ENCODE measurements around the gene GLIS1. TPM values are rescaled to one million over a fixed set of nuclear protein-coding genes. Genes with fewer than 3 reads are reported as not detected.

The GLIS1 gene
- total RNA-seq, 2 donors from 2014 or later: not detected

DNA sequence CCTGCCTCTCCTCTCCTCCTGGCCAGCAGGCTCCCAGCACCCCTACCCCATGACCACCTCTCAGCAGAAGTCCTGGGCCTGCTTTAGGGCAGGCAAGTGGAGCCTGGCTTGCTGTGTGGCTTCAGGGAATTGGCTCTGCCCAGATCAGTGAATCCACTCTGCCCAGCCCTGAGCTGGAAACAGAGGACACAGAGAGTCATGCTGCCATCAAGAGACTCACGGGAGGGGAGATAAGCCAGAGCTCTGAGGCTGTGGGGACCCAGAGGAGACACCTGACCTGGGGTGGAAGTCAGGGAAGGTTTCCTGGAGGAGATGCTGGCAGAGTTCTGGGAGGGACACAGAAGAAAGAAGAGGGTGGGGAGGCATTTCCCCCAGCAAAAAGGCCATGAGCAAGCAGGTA lies 54.2 kb downstream of the GLIS1 start:
- Mint-ChIP-seq H3K27me3 (ENCODE audit: low read depth) (peaks cover 20% of the 10 kb centered on the region), H3K9me3 (no peaks in the 10 kb centered on the region), H3K4me3 (no peak overlapping the region), H3K36me3 (ENCODE audit: insufficient read depth in 2 of 2) (no peaks in the 10 kb centered on the region), H3K27ac (no peak overlapping the region), H3K4me1 (ENCODE audit: low read depth) (peaks cover 7% of the 10 kb centered on the region)
- DNase-seq (no peak), ATAC-seq (replicated peaks in 1 of 2) (no peak)

DNA sequence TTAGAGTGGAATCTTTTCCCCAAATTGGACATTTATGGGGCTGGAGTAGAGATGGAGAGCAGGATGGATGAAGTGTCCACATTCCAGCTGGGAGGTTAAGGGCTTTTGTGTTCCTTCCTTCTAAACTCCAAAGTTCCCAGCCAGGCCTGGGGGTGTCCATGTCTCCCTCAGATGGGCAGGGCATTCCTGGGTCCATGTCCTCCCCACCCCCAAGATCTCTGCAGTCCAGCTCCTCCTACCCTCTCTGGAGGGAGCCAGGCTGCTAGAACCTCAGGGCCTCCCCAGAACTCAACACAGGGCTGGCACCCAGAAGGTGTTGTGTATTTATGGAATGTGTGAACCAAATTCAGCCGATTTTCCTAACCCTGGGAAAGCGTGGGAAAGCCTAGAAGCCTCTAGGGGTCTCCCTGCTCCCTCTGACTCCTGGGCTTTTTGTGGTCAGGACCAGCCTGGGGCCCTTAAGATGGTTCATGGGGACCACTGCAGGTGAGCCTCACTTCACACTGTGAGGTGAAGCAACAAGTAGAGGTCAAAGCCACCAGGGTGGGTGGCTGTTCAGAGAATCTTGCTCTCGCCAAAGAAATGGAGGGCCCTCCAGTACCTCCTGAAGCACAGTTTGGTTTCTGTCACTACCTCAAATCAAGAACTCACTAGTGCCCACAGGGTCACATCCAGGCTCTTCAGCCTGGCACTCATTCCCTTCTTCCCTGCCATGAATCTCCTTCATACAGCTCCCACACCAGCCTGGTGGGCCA lies 54.8 kb downstream of the GLIS1 start:
- Mint-ChIP-seq H3K27me3 (ENCODE audit: low read depth) (peaks cover 20% of the 10 kb centered on the region), H3K9me3 (no peaks in the 10 kb centered on the region), H3K27ac (no peak overlapping the region), H3K4me1 (ENCODE audit: low read depth) (peaks cover 7% of the 10 kb centered on the region), H3K4me3 (no peak overlapping the region), H3K36me3 (ENCODE audit: insufficient read depth in 2 of 2) (no peaks in the 10 kb centered on the region)
- DNase-seq (no peak), ATAC-seq (replicated peaks in 1 of 2) (no peak)

DNA sequence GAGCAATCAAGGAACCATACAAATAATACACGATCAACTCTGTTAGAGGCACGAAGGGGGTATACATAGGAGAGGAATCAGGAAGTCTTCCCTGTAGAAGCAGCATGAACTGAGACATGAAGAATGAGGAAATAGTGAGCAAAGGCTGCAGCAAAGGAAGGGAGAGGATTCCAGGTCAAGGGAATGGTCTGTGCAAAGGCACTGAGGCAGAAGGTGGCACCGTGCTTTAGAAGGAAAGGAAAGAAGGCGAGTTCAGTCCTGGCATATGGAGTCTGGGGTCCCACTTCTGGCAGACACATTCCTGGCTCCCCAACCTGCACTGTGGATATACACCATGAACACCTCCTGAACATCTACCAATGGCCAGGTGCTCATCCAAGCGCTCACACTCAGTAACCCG lies 56.1 kb downstream of the GLIS1 start:
- peaks cover 20% of the 10 kb centered on the region for H3K27me3 Mint-ChIP-seq (ENCODE audit: low read depth)
- no peak for DNase-seq
- no peak for ATAC-seq (replicated peaks in 1 of 2)
- no peaks in the 10 kb centered on the region for H3K9me3 Mint-ChIP-seq
- H3K27ac Mint-ChIP-seq: no peak overlapping the region
- peaks cover 7% of the 10 kb centered on the region for H3K4me1 Mint-ChIP-seq (ENCODE audit: low read depth)
- H3K36me3 Mint-ChIP-seq (ENCODE audit: insufficient read depth in 2 of 2): no peaks in the 10 kb centered on the region
- H3K4me3 Mint-ChIP-seq: no peak overlapping the region

DNA sequence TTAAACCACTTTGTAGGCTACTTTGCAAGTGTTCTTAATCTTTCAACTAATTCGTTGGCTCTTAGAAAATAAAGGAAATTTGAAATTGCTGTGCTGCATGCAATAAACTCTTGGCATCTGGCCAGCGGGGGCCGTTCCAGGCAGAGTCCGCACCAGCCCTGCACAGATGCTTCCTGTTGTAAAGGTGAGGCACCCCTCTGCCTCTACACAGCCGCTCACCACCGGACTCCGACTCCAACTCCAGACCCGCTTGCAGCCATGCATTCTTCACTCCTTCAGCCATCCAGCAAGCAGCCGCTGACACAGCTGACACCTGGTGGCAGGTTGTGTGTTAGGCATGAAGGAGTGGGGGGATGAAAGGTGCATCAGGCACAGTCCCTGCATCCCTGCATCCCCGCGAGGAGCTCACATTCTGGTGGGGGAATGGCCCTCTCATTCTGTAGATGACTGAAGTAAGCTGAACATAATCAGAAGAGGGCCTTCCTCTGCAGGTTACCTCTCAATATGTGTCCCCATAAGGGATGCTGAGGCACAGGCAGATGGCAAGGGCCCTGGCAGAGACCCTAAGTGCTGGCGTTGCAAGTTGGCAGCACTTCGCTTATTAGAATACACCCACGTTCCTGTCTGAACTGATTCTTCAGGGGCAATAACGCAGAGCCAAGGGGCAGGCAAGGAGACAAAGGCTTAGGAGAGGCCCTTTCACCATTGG lies 56.8 kb downstream of the GLIS1 start:
- Mint-ChIP-seq H3K4me1 (ENCODE audit: low read depth) (peaks cover 7% of the 10 kb centered on the region), H3K27ac (no peak overlapping the region), H3K27me3 (ENCODE audit: low read depth) (peaks cover 20% of the 10 kb centered on the region), H3K36me3 (ENCODE audit: insufficient read depth in 2 of 2) (no peaks in the 10 kb centered on the region), H3K4me3 (peak overlapping the region in 1 of 2 donors; percentile 27), H3K9me3 (no peaks in the 10 kb centered on the region)
- peak; percentile 33 to 54 for DNase-seq
- ATAC-seq (replicated peaks in 1 of 2): peak; percentile 62 to 66

DNA sequence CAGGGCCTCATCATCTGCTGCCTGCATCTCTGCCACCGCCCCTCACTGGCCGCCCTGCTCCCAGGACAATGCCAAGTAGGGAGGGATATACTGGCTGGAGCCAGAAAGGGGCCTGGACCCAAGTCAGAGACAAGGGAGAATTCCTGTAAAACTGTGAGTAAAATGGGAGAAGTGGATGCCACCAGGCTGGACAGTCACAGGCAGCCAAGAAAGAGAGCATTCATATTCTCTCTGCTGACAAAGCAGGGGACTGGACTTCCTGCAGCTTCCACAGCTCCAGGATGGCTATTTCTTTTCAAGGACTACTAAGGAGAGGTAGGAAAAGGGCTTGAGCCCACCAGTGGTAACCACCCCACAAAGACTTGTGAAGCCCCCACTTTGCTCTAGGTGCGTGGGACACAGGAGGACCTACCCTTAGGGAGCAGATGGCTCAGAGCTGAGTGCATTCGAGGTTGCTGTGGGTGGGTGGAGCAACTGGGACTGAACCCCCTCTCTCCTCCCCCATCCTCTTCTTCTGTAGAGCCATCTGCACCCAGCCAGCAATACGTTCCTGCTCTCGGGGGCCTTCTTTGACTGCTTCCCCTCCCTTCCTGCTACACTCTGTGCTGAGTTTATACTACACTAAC lies 57.5 kb downstream of the GLIS1 start:
- ATAC-seq (replicated peaks in 1 of 2): no peak
- peak overlapping the region in 1 of 2 donors; percentile 27 for H3K4me3 Mint-ChIP-seq
- peaks cover 7% of the 10 kb centered on the region for H3K4me1 Mint-ChIP-seq (ENCODE audit: low read depth)
- H3K27me3 Mint-ChIP-seq (ENCODE audit: low read depth): peaks cover 19% of the 10 kb centered on the region
- H3K36me3 Mint-ChIP-seq (ENCODE audit: insufficient read depth in 2 of 2): no peaks in the 10 kb centered on the region
- no peak overlapping the region for H3K27ac Mint-ChIP-seq
- no peaks in the 10 kb centered on the region for H3K9me3 Mint-ChIP-seq
- DNase-seq: no peak

DNA sequence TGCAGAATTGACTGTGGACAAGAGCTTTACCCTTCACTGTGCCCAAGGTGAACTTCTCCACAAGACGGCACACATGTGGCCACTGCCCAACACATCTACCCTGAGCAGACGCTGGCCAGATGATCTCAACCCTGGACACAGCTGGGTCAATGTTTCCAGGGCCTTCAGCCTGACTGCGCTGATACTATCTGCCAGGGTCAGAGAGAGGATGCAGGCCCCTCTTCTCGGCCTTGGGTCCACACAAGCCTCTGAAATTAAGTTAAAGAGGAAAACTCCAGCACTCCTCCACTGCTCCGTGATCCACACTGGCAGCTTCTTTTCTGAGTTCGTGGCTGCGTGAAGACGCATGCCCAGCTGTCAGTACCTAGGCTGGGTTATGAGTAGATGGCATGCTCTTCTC lies 58.1 kb downstream of the GLIS1 start:
- no peak overlapping the region for H3K4me3 Mint-ChIP-seq
- no peak overlapping the region for H3K27ac Mint-ChIP-seq
- H3K4me1 Mint-ChIP-seq (ENCODE audit: low read depth): peaks cover 7% of the 10 kb centered on the region
- ATAC-seq (replicated peaks in 1 of 2) (no peak), DNase-seq (no peak)
- no peaks in the 10 kb centered on the region for H3K9me3 Mint-ChIP-seq
- H3K36me3 Mint-ChIP-seq (ENCODE audit: insufficient read depth in 2 of 2): no peaks in the 10 kb centered on the region
- peaks cover 13% of the 10 kb centered on the region for H3K27me3 Mint-ChIP-seq (ENCODE audit: low read depth)

DNA sequence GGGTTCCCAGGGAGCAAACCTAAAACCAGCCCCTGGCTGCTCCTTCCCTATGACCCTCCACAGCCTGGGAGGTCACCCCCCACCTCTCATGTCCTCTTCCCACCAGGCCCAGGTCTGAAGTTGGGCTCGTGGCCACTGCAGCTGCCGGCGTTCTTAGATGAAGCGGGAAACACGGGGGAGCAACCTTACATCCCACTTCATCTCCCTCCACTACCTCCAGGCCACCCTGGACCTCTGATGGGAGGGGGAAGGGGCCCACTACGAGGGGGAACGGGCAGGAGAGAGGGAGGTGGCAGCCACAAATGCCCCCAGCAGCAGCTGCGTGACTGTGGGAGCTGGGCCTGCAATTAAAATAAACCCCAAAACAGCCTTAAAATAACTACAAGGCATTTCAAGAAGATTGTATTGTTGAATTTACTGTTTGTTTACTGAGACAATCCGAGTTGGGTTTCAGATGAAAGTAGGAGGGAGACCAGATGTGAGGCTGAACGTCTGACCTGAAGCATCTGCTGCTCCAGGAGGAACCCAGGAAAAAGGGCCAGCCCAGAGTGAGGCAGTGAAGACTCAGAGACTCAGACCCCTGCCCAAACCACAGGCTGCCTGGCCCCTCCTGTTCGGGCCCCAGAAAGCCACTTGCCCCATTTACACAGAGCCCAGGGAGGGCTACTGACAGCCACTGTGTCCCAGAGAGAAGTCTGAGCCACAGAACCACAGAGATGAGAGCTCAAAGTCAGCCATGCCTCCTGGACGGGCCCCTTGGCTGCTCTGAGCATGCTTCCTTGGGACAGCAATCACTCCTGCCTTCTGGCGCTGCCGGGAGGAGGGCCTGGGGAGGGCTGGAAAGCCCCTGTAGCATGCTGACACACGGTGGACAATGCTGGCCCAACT lies 59.8 kb downstream of the GLIS1 start:
- H3K36me3 Mint-ChIP-seq (ENCODE audit: insufficient read depth in 2 of 2): no peaks in the 10 kb centered on the region

DNA sequence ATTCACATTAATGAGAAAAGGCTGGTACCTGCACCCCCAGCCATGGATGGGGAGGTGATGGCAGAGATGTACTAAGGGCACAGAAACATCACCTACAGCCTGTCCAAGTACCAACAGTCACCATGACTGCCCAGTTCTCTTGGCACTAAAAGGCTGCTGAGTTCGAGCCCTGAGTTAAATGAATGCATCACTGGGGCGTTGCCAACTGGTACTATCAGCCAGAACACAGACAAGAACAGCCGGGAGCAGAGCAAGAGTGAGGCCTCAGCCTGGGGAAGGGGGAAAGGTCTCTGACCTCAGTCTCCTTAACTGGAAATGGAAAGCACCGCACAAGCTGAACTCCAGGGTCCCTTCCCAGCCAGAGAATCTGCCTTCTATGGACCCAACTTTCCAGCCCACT lies 60.5 kb downstream of the GLIS1 start:
- peaks cover 7% of the 10 kb centered on the region for H3K4me1 Mint-ChIP-seq (ENCODE audit: low read depth)
- H3K36me3 Mint-ChIP-seq (ENCODE audit: insufficient read depth in 2 of 2): no peaks in the 10 kb centered on the region
- no peaks in the 10 kb centered on the region for H3K9me3 Mint-ChIP-seq
- H3K27ac Mint-ChIP-seq: no peak overlapping the region
- peaks cover 6% of the 10 kb centered on the region for H3K27me3 Mint-ChIP-seq (ENCODE audit: low read depth)
- DNase-seq (no peak), ATAC-seq (replicated peaks in 1 of 2) (no peak)
- no peak overlapping the region for H3K4me3 Mint-ChIP-seq

More for the DNA sequence above, 59.8 kb downstream of the GLIS1 start:
- H3K4me3 Mint-ChIP-seq: no peak overlapping the region
- no peak overlapping the region for H3K27ac Mint-ChIP-seq
- no peaks in the 10 kb centered on the region for H3K9me3 Mint-ChIP-seq
- H3K27me3 Mint-ChIP-seq (ENCODE audit: low read depth): peaks cover 6% of the 10 kb centered on the region
- peaks cover 7% of the 10 kb centered on the region for H3K4me1 Mint-ChIP-seq (ENCODE audit: low read depth)
- DNase-seq: no peak
- ATAC-seq (replicated peaks in 1 of 2): no peak

DNA sequence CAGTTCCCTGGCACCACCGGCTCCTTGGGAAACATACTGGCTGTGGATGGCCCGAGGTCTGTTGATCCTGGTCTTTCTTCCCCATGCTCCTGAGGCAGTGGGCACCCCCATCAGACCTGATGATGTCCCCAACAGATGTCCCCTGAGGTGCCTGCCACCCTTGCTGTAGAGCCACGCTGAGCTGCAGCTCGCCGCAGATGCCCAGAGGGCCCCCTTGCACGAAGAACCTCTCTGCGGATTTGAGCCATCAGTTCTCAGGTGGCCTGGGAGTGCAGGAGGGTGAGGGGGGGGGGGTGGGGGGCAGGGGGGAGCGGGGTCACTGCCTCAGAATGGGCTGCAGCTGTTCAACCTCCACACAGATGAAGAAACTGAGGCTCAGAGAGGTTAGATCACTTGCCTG lies 60.9 kb downstream of the GLIS1 start:
- no peak for DNase-seq

DNA sequence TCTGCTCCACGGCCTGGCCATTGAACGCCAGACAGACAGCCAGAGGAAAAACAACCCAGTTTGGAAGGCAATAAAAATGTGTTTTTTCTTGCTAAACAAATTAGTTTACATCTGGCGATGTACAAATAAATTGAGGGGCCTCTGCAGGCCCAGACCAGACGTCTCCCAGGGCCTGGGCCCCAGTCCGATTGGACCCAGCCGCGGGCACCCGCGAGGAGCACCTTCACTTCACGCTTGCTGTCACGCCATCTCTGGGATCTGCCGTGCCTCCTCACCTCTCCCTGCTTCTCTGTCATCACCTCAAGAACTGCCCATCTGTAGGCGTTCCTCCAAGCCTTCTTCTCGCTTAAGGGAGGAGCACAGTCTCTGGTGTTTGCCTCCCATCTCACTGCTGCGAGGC lies 61.5 kb downstream of the GLIS1 start:
- H3K27ac Mint-ChIP-seq: no peak overlapping the region
- H3K4me1 Mint-ChIP-seq (ENCODE audit: low read depth): peaks cover 7% of the 10 kb centered on the region
- ATAC-seq (replicated peaks in 1 of 2) (no peak), DNase-seq (no peak)
- H3K9me3 Mint-ChIP-seq: no peaks in the 10 kb centered on the region
- peaks cover 6% of the 10 kb centered on the region for H3K27me3 Mint-ChIP-seq (ENCODE audit: low read depth)
- H3K4me3 Mint-ChIP-seq: no peak overlapping the region
- no peaks in the 10 kb centered on the region for H3K36me3 Mint-ChIP-seq (ENCODE audit: insufficient read depth in 2 of 2)

More for the DNA sequence above, 60.9 kb downstream of the GLIS1 start:
- H3K27ac Mint-ChIP-seq: no peak overlapping the region
- no peaks in the 10 kb centered on the region for H3K36me3 Mint-ChIP-seq (ENCODE audit: insufficient read depth in 2 of 2)
- H3K4me3 Mint-ChIP-seq: no peak overlapping the region
- no peaks in the 10 kb centered on the region for H3K9me3 Mint-ChIP-seq
- ATAC-seq (replicated peaks in 1 of 2): no peak
- peaks cover 7% of the 10 kb centered on the region for H3K4me1 Mint-ChIP-seq (ENCODE audit: low read depth)
- peaks cover 6% of the 10 kb centered on the region for H3K27me3 Mint-ChIP-seq (ENCODE audit: low read depth)

DNA sequence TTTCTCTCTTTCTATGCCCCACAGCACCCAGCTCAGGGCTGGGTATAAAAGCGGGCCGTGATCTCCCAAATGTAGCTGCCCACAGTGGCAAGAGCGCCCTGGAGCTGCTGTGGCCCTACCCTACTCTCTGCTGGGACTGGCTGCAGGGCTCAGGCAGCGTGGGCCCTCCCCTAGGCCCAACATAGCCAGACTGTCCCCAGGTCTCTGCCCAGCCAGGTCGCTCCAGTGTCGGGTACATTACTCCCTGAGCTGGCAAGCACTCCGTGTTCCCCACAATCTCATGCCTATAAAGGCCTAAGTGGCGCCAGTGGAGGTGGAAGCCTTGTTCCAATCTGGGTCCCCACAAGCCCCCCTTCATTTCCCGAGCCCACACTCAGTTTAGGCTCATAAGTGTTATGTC lies 66.2 kb downstream of the GLIS1 start:
- Mint-ChIP-seq H3K27me3 (ENCODE audit: low read depth) (no peaks in the 10 kb centered on the region), H3K36me3 (ENCODE audit: insufficient read depth in 2 of 2) (no peaks in the 10 kb centered on the region), H3K9me3 (no peaks in the 10 kb centered on the region), H3K4me3 (no peak overlapping the region), H3K27ac (no peak overlapping the region), H3K4me1 (ENCODE audit: low read depth) (no peaks in the 10 kb centered on the region)
- no peak for DNase-seq
- ATAC-seq (replicated peaks in 1 of 2): no peak

DNA sequence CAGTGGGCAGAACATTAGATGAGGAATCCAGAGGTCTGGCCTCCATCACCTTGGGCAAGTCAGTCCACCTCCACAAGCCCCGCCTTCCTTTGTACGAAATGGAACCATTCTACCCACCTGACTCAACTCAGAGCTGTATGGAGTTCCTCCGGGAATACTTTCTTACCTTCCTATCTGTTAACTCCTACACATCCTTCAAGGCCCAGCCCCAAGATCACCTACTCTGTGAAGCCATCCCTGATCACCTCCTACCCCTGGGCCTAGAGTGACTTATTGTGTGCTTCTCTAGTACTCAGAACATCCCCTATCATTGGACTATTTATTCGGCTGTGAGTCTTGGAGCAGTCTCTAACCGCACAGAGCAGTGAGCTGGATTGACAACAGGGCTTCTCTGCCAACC lies 66.7 kb downstream of the GLIS1 start:
- H3K36me3 Mint-ChIP-seq (ENCODE audit: insufficient read depth in 2 of 2): no peaks in the 10 kb centered on the region
- no peak for DNase-seq
- no peak overlapping the region for H3K27ac Mint-ChIP-seq
- H3K9me3 Mint-ChIP-seq: no peaks in the 10 kb centered on the region
- H3K27me3 Mint-ChIP-seq (ENCODE audit: low read depth): no peaks in the 10 kb centered on the region
- no peaks in the 10 kb centered on the region for H3K4me1 Mint-ChIP-seq (ENCODE audit: low read depth)
- H3K4me3 Mint-ChIP-seq: no peak overlapping the region
- no peak for ATAC-seq (replicated peaks in 1 of 2)
